IPS DF 4.7 (cell line): ENCODE measurements around the gene FAM131C.
"Not testable (repeated sequence)": the region's sequence is repeated elsewhere in the genome, so short reads cannot be mapped to it uniquely, and the experiment has no call there.

Experiments used
- DNase-seq: peaks from one replicate; pipeline ENCODE4 v3.0.0-alpha.2; 2013; ENCODE audit warnings: low spot score; ENCODE audit errors: extremely low read depth

FAM131C gene

DNA sequence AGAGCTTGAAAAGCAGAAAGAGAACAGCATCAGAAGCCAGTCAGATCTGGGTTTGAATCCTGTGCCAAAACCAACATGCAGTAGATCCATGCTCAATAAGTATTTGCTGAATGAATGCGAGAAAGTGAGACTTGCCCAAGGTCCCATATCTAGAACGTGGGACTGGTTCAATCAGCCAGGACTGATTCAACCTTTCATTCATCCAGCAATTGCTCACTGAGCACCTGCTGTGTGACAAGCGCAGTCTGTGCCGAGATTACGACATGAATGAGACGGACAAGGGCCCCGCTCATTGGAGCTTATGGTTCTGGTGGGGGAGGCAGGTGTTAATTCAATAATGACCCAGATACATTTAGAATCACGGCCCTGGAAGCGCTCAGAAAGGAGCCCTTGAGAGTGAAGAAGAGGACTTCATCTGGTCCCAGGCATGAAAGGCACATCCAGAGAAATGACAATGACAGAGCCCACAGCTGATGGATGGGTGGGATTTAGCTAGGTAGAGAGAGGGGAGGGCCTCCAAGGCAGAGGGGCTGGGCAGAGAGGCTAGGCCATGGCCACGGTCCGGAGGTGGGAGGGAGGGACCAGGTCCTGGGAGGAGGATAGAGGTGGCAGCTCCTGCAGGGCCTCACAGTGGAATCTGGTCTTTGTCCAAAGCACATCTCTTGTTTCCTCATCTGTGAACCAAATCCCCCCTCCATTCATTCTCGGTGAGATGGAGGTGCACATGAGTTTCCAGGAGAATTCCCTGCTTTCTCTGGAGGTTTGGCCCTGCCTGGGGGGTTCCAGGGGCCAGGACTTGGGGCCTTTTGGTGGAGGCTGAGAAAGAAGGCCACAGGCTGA lies 4.2 kb upstream of the FAM131C start:
- no peak for DNase-seq

DNA sequence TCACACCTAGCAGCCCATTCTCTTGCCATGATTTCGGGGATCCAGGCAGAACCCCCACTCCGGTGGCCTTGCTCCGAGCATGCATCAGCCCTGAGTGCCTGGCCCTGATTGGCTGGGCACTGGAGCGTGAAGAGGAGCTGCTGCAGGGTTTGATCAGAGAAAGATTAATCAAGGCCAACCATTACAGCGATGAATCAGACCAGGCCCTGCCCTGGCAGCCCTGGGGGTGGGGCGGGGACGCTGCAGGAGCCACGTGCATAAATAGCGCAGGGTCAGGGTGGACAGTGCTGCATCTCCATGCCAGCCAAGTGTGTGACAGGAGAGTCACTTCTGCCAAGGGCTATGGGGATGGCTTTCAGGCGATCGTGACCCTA lies 3.4 kb upstream of the FAM131C start:
- no peak for DNase-seq

DNA sequence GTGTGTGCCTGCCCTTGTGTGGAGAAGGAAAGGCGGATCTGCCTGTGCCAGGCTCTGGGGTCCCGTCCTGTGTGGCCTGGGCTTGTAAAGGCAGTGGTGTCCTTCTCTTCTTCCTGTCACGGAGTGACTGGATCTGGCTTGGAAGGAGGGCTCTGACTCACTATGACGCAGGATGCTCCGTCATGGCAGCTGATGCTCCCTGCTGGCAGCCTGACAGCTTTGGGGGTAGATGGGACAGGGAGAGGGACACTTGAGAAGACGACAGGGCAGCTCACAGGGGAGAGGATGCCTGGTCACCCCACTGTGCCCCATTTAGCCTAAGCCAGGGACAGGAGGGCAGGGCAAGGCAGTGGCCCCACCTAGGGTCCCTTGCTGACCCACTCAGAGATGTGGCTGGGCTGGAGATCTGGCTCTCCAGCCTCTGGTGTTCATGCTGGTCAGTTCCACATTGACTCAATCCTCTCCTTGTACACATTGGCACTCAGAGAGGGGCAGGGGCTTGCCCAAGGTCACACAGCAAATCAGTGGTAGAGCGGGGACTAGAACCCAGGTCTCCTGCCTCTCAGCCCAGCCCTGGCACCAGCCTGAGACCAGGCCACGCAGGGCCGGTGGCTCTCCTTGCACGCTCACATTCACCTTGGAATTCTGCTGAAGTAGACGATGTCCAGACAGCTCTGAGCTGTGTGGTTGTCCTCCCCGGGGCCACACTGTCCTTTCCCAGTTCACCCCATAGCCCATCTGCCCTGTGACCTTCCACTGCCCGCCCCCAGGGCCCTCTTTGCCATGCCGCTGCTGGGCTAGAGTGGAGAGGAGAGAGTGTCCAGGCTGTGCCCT lies 2.8 kb upstream of the FAM131C start:
- DNase-seq = no peak

DNA sequence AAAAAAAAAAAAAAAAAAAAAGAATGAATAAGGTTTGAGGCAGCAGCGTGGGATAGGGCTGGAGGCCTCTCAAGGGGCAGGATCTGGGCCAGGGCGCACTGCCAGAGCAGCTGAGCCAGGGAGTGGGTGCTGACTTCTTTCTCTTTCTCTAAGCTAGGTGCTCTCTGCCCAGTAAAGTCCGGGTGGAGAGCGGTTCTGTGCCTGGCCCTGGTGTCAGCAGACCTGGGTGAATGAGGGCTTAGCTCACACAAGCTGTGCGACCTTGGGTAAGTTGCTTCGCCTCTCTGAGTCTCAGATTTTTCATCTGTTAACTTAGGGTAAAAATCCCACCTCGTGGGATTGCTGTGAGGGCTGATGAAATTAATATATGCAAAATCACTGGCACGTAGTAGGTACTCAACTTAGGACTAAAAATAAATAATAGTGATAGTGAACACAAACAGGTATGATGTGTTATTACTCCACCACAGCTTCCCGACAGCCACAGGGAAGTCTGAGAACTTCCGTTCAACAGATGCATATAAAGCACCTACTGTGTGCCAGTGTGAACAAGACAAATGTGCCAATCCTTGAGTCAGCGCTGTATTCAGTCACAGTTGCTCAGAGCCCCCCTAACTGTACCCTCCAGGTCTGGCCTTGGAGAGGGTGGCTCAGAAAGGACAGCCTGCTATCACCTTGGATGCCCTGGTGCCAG lies 2.0 kb upstream of the FAM131C start:
- no peak for DNase-seq

DNA sequence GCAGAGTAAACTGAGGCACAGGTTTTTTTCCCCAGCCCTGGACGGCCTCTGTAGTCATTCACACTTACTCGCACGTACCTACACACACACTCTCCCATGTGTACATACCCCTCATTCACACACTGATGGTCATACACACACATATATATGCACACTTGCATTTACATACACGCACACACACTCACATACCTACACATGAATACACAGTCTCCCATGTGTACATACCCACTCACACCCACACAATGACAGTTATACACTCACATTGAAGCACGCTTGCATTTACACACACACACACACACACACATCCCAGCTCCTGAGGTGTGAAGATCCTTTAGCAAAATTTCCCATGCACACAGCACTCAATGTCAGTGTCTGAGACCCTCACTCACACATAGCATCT lies 766 bp upstream of the FAM131C start:
- DNase-seq = no peak

DNA sequence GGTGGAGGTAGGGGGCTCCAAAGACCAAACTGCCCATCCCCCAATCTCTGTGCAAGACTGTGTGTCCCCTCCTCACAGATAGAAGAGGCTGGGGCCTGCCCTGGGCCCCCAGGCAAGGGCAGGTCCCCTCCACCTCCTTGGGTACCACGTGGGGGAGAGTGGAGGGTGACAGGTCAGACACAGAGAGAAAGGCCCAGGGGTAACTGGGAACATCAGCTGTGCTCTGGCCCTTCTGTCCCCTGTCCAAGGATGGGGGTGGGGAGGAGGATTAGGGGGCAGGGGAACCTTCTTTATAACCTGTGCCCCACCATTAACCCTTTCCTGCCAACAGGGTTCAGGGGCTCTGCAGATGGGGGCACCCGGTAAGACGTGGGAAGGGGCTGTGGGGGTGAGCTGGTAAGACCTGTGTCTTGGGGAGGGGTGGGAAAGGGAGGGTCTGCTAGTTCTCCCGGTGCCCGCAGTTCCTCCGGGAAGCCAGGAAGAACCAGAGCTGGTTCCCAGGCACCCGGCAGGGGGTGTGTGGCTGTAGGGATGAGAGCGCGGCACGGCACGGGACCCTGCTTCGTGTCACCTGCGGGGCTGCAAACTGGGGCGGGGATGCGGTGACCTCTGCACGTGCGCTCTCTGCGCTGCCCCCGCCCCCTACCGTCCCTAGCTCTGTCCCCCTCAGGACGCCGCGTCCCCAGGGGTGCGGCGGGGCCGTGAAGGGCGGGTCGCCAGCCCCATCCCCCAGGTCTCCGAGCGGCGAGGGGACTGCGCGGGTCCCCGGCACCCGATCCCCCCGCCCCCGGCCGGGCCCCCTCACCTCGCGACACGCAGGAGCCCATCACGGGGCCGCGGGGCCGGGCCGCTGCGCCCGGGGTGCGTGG lies 601 bp downstream of the FAM131C start:
- no peak for DNase-seq

DNA sequence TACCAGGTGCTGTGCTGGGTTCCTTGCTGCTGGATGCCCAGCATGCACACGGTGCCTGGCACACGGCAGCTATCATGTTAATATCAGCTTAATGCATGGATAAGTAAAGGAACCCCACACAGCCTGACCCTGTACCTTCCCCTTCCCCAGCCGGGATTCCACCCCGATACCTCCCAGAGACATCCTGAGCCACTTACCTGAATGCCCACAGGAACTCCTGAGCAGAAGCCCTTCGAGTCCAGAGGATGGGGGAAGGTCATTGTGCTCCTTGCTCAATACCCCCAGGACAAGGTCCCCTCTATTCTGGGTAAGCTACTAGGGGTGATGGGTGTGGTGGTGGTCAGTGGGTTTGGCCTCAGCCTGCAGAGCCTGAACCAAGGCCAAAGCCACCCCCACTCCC lies 1.4 kb downstream of the FAM131C start:
- DNase-seq = no peak

DNA sequence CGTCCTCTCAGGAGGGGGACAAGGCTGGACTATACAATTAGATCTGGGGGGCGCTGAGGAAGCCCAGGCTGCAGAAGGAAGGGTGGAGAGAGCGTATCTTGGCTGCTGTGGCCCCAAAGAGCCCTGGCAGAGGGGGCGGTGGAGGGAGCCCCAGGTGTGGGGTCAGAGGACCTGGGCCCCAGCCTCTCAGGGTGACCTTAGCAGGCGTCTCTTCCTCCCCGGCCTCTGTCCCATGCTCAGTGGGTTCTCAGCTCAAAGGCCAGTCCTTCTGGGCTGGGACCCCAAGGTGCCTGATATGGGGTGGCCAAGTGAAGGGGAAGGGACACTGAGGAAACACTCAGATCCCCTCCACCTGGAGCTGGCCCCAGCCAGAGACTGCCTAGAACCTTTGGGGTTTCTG lies 1.8 kb downstream of the FAM131C start:
- no peak for DNase-seq

DNA sequence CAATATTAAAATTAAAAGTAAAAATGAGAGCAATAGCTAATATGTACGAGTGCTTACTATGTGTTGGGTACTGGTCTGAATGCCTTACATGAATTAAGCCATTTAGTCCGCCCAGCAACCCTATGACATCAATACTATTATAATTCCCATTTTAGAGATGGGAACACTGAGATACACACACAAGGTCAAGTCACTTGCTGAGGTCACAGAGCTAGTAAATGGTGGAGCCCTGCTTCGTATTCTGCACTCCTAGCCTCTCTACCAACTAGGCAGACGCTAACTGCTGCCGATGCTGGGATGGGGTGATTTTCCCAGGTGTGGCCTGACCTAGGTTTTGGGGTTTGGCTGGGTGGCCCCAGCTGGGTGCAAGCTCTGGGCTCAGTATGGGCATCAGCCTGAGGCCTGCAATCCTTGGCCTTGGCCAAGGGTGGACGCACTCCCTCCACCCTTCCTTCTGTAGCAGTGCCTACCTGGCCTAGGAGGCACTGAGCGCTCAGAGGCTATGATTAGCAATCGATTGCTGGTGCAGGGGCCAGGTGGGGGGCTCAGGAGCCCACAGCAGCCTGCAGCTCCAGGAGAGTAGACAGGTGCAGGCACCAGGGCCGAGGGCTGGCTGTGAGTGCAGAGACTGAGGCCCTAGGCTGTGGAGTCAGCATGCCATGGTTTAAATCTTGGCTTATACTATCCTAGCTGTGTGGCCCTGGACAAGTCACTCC lies 2.7 kb downstream of the FAM131C start:
- DNase-seq = no peak

DNA sequence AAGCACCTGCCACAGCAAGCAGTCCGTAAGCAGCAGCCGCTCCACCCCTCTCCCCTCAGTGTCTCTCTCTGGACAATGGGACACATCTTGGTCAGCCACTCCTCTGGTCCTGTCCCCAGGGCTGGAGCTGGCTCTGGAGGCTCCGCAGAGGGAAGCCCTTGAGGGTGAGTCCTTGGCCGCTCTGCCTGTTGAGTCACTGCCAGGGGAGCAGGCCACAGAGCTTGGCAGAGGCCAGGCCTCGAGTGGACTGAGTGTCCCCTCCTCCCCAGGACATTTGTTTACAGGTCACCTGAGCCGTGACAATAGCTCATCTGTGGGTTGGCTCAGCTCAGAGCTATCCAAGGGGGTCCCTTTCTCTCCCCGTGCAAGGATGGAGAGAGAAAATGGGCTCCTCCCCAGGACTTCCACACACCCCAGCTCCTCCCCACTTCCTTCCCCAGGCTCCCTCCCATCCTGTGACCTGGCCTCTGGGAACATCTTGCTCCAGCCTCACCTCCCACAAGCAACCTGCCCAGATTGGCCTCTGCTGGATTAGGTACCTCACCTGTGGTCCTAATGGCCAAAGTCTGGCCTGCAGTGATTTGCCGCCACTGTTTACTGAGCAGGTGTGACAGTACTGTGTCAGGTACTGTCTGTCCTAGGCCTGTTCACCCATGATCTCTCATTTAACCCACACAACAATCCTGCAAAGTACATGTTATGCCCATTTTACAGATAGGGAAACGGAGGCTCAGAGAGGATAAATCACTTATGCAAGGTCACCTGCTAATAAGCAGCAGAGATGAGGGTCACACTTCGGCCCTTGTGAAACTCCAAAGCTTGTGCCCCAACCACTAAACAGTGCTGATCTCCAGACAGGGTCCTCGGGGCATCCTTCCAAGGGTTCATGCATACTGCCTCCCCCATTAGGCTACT lies 4.8 kb downstream of the FAM131C start:
- no peak for DNase-seq

DNA sequence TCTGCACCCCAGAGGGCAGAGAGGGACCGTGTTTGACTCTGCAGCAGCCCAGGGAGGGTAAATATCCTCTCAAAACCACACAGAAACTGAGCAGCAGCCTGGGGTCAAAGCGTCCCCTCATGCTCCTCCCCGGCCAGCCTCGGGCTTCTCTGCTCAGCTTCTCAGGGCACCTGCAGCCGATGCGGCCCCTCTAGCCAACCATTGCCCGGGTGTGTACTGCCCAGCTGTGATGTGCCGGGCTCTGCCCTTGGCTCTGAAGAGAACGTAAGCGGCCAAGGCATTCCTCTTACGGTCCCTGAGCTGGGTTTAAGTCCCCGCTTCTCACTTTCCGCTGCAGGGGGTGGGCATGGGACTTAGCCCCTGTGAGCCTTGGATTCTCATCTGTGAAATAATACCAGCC lies 5.5 kb downstream of the FAM131C start:
- no peak for DNase-seq

DNA sequence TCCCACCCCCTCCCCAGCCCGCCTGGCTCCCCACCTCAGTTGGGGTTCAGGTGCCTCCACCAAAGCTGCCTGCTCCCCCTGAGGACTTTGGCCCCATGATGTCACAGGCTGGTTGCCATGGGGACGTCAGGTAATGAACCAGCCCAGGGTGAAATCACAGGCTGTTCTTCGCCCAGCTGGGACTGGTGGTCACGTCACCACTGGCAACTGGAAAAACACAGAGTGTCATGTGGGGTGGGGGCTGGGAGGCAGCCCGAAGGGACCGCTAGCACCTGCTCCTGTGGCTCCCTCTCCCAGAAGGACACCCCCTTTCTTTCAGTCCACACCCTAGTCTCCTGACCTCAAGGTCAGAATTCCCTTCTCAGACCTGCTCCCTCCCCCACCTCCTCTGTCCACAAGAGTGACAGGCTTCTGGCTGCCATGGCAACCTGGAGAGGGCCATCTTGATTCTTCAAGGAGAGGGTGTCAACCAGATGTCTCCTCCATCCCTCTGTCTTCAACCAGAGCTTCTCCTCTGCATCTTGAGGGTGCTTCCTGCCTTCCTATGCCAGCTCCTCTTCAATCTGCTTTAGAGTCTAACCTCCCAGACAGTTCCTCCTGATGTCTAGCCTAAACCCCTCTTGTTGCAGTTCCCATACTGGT lies 6.2 kb downstream of the FAM131C start:
- DNase-seq = no peak

DNA sequence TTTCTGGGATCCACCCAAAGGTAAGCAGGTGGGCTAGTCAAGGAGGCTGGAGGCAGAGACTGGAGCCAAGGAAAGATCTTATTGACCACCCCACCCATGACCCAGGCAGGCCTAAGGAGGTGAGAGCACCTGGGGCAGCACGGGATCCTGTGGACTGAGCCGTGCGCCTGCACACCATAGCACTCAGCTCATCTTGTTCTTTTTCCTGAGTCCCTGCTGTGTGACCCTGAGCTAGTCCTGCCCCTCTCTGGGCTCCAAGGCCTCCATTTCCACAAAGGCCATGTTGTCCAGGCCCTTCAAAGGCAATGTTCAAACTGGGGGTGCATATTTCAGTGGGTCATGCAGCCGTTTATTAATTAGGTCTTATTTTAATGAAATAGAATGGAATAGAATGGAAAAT lies 7.2 kb downstream of the FAM131C start:
- no peak for DNase-seq

DNA sequence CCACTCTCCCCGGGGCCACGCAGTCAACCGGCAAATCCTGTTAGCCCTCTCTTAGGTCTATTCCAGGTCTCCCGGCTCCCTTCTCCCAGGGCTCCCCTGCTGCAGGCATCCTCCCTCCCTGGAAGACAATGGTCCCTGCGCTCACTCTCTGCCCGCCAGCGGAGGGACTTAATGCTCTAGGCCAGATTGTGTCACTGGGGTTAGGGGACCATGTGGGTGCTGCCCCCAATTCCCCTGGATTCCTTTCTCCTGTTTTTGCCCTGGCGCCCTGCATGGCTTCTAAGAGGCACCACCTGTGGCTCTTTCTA lies 8.2 kb downstream of the FAM131C start:
- DNase-seq = no peak

DNA sequence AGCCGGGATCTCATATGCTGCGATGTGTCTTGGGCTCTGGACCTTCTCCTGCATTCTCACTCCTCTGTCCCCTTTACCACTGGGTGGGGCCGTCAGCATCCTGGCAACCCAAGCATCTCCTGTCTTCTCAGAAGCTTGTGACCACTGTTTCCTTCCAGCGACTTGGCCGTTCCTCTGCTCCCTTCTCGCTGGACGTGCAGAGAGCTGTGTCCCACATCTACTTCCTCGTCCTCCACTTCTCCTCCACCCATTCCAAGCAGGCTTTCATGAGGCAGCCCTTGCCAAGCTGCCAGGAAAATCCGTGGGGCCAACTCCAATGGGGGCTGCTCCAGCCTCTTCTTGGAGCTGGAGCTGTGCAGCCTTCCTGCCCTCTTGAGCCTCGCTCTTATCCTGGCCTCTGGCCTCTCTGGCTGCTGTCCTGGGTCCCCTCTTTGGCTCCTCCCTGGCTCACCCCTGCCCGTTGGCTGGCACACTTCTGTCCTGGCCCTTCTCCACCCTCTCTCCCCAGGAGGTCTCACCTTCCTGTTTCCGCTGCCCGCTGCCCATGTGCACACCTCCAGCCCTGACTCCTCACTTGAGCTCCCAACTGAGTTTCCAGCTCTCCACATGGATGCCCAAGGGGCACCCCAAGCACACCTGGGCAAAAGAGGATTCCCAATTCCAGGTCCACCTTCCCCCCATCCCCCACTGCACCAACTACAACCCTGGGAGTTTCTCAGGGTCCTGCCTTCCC lies 8.7 kb downstream of the FAM131C start:
- DNase-seq = no peak

DNA sequence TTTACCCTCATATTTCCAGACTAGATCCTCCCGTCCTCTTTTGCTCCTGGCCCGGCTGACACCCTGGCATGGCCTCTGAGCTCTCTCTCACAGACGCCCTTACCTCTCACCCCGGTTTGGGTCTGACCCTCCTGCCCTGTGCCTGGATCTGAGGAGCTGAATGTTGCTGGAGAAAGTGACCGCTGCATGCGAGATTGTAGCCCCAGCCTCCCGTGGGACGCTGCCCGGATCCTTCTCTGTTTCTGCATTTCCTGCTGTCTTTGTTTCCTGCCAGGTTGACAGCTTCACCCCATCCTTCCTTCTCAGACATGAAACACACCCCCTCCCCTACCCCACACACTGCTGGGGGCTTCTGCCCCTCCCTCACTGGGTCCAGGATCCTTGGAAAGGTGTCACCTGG lies 9.5 kb downstream of the FAM131C start:
- no peak for DNase-seq

DNA sequence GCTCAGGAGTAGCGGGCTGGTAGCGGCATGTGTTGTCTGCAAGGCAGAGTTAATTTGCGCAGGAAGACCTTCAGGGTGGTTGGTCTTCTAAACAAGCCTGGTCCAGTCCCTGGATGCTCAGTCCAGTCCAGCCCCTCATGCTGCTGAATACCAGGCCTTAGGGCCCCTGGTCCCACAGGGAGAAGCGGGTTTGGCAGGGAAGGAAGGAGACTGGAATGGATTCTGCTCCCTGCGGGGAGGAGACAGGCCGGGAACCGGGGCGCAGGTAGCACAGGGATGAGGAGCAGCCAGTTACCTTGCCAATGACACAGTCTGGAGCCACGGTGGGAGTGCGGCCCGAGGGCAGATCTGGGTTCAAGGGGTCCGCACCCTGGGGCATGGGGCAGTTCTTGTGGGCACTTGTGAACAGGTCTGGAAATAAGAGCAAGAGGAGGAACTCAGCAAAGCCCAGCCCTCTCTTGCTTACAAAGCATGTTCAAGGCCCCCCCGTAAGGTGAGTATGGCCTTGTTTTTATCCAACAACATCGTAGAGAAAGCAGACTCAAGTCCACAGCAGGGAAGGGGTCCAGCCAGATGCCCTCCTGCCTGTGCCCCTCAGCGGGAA lies 10.1 kb downstream of the FAM131C start:
- no peak for DNase-seq

DNA sequence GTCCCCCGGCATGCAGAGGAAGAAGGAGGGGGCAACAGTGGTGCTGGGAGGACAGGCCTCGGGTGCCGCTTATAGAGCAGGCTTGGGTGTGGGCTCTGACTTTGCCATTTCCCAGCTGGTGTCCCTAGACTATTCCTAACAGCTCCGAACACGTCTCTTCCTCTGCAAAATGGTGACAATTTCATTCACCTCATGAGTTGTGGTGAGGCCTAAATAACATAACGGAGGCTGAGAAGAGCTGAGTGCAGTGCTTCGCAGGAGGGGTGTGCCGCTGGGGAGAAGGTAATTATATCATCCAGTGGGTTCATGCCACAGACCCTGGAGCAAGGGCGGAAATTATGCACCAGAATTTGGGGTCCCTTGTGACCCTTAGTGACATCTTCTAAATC lies 10.8 kb downstream of the FAM131C start:
- DNase-seq = not testable (repeated sequence)
